NCI-H446 (cell line): ENCODE results near the gene RPRD2.
A peak's percentile ranks its signal among the peaks of the same experiment; 100 is the strongest.

Source experiments
- DNase-seq, 2 experiments: peaks; one replicate each; lab custom pipeline; 2025; lab: John Stamatoyannopoulos, UW

RPRD2 gene

DNA sequence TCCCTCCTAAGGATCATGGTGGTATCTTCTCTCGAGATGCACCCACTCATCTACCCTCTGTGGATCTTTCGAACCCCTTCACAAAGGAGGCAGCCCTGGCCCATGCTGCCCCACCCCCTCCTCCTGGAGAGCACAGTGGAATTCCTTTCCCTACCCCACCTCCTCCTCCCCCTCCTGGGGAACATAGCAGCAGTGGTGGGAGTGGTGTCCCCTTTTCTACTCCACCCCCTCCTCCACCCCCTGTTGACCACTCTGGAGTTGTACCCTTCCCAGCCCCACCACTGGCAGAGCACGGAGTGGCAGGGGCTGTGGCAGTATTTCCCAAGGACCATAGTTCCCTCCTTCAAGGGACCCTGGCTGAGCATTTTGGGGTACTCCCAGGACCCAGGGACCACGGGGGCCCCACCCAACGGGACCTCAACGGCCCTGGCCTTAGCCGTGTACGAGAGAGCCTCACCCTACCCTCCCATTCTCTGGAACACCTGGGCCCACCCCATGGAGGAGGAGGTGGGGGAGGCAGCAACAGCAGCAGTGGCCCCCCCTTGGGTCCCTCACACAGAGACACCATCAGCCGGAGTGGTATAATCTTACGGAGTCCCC lies 108.8 kb downstream of the RPRD2 start:
- DNase-seq = no peak

- DNase-seq = no peak
Observed at GRCh38 chr1:150473659-150474058, 109.7 kb downstream of the RPRD2 start.

DNA sequence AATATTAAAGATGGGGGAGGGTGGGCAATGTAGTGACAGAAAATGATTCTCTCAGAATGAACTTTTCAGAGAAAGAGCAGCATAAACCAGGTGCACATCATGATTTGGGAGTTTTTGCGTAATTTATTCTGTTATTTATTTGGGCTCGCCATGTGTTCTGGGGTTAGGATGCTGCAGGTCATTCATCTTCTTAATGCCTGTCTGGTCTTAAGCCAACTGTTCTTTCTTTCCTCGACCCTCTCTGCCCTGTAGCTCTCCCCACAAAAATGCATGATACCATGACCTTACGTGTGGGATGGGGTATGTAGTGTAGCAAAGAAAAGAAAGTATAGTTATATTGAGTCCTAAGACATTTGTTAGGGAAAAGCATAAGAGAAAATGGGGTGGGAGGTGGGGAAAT lies 110.9 kb downstream of the RPRD2 start:
- DNase-seq = no peak

DNA sequence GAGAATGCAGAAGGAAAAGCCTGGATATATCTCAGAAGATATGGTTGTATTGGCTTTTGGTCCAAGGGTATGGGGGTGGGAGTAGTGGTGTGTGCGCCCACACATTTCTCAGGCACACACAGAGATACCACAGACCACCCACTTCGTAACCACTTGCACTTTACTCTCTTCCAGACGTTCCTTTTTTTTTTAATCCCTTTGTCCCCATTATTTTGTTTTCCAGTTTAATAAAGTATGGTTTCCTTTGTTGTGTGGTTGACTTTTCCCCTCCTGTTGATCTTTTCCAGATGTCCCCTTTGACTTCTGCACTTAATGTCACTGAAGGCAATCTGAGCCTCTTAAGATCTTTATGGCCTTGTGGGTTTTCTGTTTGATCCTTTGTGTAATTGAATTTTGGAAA lies 112.8 kb downstream of the RPRD2 start:
- DNase-seq = no peak

DNA sequence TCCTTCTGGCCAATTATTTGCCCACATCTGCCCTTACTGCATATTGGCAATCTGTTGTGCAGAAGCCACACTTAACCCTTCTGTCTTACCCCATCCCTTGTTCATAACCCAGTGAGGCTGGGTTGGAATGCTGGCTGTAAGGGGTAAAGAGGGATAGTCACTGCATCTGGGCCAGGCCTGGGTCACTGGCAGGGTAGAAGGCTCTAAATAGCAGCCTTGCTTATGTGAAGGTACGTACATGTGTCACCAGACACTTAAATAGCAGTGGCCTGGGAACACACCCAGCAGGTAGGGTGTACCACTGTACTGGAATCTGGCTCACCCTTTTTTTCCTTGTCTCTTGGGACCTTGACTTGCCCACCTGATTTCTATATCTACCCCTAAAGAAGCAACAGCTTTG lies 113.4 kb downstream of the RPRD2 start:
- no peak for DNase-seq

DNA sequence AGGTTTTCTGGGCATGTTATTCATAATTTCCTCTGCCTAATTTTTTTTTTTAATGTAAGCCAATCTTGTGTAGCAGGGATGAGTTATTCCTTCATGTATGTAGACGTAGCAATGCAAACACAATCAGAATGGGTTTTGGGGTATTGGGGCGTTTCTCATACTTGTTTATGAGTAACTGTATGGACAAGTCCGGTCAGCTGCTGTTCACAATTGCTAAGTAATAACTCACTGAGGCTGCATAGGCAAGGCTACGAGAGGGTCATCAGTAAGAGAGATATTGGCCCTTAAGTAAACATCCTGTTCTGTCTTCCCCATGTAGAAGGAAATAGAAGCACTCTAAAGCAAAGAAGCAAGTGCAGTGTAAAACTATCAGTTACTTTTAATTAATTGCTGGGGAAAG lies 113.8 kb downstream of the RPRD2 start:
- DNase-seq = no peak

DNA sequence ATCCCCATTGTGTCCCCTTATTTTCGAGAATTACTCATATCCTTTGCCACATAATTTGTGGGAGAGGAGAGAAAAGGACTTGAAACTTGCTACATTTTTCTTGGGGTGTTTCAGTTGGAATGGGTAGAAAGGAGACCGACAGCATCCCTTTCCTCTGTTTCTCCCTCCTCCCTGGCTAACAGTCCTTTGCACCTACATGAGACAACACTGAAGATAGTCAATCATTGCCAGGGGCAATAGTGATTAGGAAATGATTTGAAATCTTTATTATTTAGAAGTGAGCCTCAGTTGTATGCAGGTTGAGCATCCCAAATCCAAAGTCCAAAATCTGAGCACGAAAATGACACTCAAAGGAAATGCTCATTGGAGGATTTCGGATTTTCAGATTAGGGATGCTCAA lies 115.4 kb downstream of the RPRD2 start:
- DNase-seq = no peak

- DNase-seq = no peak
Observed at GRCh38 chr1:150479927-150480352, 116.0 kb downstream of the RPRD2 start.

GRCh38 chr1:150484431-150484830 lies 120.5 kb downstream of the RPRD2 start:
- no peak for DNase-seq

DNA sequence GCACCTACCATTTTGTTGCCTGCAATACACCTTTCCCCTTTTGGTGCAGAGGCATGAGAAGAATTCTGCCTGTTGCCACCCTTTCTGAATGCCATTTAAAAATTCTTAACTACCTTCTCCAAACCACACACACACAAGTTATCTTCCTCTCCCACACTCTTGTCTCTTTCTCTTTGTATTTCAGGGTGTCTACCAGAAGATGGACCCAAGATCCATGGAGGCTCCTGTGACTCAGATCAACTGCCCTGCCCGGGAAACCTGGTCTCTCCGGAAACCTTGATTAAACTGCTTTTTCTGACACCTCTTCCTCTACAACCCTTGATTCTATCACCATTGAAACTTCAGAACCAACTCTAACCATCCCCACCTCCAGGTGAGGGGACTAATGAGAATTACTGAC lies 120.9 kb downstream of the RPRD2 start:
- no peak for DNase-seq

GRCh38 chr1:150486966-150487762 lies 123.2 kb downstream of the RPRD2 start, which contains the start of gene TARS2:
Gene TARS2, plus strand, starts transcription at chr1:150487419. Its CDS starts 32 bp downstream, at chr1:150487451.
- DNase-seq = peak; percentile 97 to 99

DNA sequence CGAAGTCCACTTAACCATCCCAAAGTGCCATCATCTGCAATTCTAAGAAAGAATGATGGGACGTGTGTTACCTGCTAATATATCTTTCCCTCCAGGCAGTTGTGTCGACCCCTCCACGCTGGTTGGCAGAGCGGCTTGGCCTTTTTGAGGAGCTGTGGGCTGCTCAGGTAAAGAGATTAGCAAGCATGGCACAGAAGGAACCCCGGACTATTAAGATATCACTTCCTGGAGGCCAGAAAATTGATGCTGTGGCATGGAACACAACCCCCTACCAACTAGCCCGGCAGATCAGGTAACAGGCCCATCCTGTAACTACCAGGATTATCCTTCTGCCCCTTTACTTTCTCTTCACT lies 123.8 kb downstream of the RPRD2 start:
- DNase-seq = no peak

GRCh38 chr1:150493175-150493574 lies 129.2 kb downstream of the RPRD2 start:
- no peak for DNase-seq

DNA sequence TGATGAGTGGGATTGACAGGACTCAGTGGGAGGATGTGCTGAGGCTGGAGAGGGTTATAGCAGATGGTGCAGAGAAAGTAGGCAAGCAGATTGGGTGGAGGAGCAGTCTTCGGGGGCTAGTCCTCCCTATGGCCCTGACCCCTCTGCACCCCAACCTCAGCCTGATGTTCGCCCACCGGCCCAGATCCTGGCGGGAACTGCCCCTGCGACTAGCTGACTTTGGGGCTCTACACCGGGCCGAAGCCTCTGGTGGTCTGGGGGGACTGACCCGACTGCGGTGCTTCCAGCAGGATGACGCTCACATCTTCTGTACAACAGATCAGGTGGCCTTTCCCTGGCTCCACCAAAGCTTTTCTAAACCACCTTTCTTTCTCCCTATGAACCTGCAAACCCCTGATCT lies 134.4 kb downstream of the RPRD2 start:
- no peak for DNase-seq

DNA sequence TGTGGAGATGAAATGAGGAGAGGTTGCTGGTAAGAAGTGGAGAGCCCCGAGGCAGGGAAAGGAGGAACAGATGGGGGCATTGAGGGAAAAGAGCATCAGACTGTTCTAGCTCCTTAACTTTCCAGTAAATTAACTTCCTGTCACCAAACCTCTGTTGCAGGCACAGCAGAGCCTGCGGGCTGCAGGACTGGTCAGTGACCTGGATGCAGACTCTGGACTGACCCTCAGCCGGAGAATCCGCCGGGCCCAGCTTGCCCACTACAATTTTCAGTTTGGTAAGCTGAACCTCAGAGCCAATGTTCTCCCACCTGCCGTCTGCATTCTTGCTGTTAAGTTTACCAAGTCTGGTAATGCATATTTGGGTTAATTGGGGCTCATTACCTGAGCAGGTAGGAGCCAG lies 141.5 kb downstream of the RPRD2 start:
- DNase-seq = no peak

DNA sequence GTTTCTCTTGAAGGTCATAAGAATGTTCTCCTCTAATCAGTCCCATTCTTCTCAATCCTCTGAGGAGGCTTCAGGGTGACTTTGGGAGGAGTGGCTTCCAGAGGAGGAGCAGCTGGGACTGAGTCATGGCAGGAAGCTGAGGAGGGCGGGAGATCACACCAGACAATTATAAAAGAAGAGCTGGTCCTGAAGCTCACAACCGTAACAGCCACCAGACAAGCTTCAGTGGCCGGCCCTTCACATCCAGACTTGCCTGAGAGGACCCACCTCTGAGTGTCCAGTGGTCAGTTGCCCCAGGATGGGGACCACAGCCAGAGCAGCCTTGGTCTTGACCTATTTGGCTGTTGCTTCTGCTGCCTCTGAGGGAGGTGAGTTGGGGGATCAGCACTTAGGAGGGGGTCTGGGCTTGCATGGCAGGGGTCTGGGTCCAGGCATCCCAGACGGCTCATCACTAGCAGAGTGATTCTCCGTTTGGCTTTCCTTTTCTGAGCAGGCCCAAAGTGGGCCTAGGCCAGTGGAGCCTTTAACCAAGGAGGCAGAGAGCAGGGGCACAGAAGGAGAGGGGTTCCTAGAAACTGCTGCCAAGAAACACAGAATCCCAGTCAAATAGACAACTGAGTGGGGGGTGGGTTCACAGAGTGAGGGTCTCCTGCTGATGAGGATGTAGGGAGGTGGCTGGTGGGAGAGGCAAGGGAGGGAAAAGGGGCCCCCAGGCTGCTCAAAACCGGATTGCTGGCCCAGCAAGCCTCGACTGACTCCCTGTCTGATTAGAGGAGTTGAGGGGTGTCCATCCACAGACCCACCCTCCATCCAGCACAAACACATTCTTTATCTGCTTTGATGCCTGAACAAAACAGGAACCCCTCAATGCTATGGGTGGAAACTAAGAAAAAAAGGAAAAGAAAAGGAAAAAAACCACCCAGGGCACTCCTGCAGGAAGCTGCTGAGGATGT lies 144.2 kb downstream of the RPRD2 start, which contains the start of gene ECM1:
Gene ECM1 (plus strand): TSS at position 198 of the 953 bp plus-strand sequence. CDS start 101 bp downstream, at position 299.
- DNase-seq = no peak

GRCh38 chr1:150508982-150509381 lies 145.0 kb downstream of the RPRD2 start:
- no peak for DNase-seq

GRCh38 chr1:150511551-150511950 lies 147.6 kb downstream of the RPRD2 start:
- peak in 1 of 2 experiments; percentile 15 for DNase-seq

DNA sequence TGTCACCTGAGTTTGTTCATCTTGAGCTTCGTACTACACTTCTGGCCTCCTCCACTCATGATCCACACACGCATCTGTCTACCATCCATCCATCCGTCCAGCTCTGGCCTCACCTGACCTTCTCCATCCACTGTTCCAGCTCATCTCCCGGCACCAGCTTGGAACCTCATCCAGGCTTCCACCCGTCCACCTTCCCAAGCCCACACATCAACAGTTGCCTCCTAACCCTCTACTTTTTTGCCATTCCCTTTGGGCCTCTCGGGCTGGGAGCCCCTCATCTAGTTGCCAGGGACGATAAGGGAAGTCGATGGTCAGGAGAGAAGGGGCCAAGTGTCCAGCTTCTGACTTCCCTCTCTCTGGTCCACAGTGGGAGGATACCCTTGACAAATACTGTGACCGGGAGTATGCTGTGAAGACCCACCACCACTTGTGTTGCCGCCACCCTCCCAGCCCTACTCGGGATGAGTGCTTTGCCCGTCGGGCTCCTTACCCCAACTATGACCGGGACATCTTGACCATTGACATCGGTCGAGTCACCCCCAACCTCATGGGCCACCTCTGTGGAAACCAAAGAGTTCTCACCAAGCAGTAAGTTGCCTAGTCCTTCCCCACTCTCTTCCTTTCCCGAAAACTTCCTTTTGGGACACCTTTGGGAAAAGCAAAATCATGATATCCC lies 148.2 kb downstream of the RPRD2 start:
- no peak for DNase-seq

DNA sequence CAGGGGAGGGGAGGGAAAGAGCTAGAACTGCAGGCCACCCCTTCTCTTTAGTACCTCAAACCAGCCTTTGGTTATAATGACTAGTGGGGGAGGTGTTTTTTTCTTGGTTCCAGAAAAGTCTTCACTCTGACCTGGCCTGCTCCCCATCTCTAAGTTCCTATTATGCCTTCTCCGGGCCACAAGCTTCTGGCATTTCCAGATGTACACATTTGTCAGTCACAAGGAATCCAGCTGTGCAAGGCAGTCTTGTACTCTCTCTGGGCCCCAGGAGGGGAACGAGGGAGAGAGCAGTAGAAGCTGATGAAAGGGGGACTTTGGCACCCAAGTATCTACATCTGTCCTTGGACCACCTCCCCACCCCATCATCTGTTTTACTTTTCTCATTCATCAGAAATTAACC lies 148.9 kb downstream of the RPRD2 start:
- no peak for DNase-seq

- no peak for DNase-seq
Observed at GRCh38 chr1:150513351-150513791, 149.4 kb downstream of the RPRD2 start.

DNA sequence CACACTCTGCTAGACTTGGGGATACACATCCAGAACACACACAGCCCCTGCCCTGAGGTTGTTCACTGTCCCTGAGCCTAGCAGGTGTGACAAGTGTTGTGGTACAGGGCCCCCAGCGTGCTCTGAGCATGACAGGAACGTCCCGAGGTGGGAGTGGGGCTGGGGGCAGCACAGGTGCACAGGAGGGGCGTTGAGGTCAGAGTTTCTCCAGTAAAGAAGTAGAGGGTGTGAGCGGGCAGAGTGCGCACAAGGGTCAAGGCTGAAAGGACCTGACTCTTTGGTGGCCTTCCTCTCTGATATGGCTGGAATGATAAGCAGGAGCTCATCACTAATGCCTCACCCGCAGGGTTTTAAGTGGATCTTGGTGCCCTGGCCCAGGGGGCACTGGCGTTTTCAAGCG lies 150.3 kb downstream of the RPRD2 start:
- DNase-seq = no peak
